Chondrocyte (in vitro differentiated cells): ENCODE results near the gene SLC6A18. TPM values are rescaled to one million over a fixed set of nuclear protein-coding genes. Genes with fewer than 3 reads are reported as not detected.

Experiments used
- DNase-seq: peaks from one replicate; pipeline ENCODE4 v3.0.0; 2021; ENCODE audit warnings: mixed read lengths, low spot score
- H3K27ac Mint-ChIP-seq: one replicate; pipeline ENCODE4 v1.8.0; 2021; ENCODE audit warnings: mild to moderate bottlenecking, moderate library complexity, mixed read lengths; ENCODE audit not compliant: unreplicated experiment
- H3K27me3 Mint-ChIP-seq: 2 replicates; pipeline ENCODE4 v1.8.0; 2021; ENCODE audit warnings: low read depth, mixed read lengths
- H3K36me3 Mint-ChIP-seq: 2 replicates; pipeline ENCODE4 v1.8.0; 2021; ENCODE audit warnings: low read depth, mixed read lengths
- H3K4me1 Mint-ChIP-seq: 2 replicates; pipeline ENCODE4 v1.8.0; 2021; ENCODE audit warnings: low read depth, mild to moderate bottlenecking, mixed read lengths
- H3K4me3 Mint-ChIP-seq: one replicate; pipeline ENCODE4 v1.8.0; 2021; ENCODE audit warnings: mild to moderate bottlenecking, moderate library complexity, mixed read lengths; ENCODE audit not compliant: unreplicated experiment
- H3K9me3 Mint-ChIP-seq: 2 replicates; pipeline ENCODE4 v1.8.0; 2021; ENCODE audit warnings: low read depth, mixed read lengths
- CTCF ChIP-seq: fragments of 200-600 bp; sonication (generic); IDR thresholded peaks from 2 replicates; pipeline ENCODE4 v1.5.0; 2021; ENCODE audit warnings: antibody characterized with exemption, mild to moderate bottlenecking, moderate library complexity
- total RNA-seq: library from RNA; stranded (reverse); gene quantifications from 3 replicates; pipeline ENCODE4 v1.2.1, GENCODE V29; 2021

Gene SLC6A18
- total RNA-seq, 1 donor from 2014 or later, result not detected

- Mint-ChIP-seq H3K4me3 (no peak overlapping the region), H3K9me3 (no peaks in the 10 kb centered on the region), H3K4me1 (no peaks in the 10 kb centered on the region), H3K36me3 (no peaks in the 10 kb centered on the region), H3K27ac (no peak overlapping the region), H3K27me3 (peaks cover 4% of the 10 kb centered on the region)
- no peak for TF ChIP-seq CTCF
- DNase-seq, result peak; percentile 90
Observed at GRCh38 chr5:1276930-1277329, 51.7 kb downstream of the SLC6A18 start.

- Mint-ChIP-seq H3K9me3 (no peaks in the 10 kb centered on the region), H3K27ac (no peak overlapping the region), H3K4me1 (no peaks in the 10 kb centered on the region), H3K4me3 (no peak overlapping the region), H3K27me3 (peaks cover 4% of the 10 kb centered on the region), H3K36me3 (no peaks in the 10 kb centered on the region)
- TF ChIP-seq CTCF, result no peak
- DNase-seq, result no peak
Observed at GRCh38 chr5:1277331-1277730, 52.1 kb downstream of the SLC6A18 start.

- no peaks in the 10 kb centered on the region for H3K9me3 Mint-ChIP-seq
- no peak overlapping the region for H3K27ac Mint-ChIP-seq
- no peak for DNase-seq
- H3K36me3 Mint-ChIP-seq, result no peaks in the 10 kb centered on the region
- H3K4me1 Mint-ChIP-seq, result no peaks in the 10 kb centered on the region
- no peak overlapping the region for H3K4me3 Mint-ChIP-seq
- H3K27me3 Mint-ChIP-seq, result peaks cover 4% of the 10 kb centered on the region
- no peak for TF ChIP-seq CTCF
Observed at GRCh38 chr5:1277781-1278180, 52.6 kb downstream of the SLC6A18 start.

- no peaks in the 10 kb centered on the region for H3K4me1 Mint-ChIP-seq
- H3K4me3 Mint-ChIP-seq, result no peak overlapping the region
- DNase-seq, result no peak
- H3K36me3 Mint-ChIP-seq, result no peaks in the 10 kb centered on the region
- TF ChIP-seq CTCF, result no peak
- no peaks in the 10 kb centered on the region for H3K9me3 Mint-ChIP-seq
- no peak overlapping the region for H3K27ac Mint-ChIP-seq
- H3K27me3 Mint-ChIP-seq, result peaks cover 4% of the 10 kb centered on the region
Observed at GRCh38 chr5:1278216-1278615, 53.0 kb downstream of the SLC6A18 start.

- H3K9me3 Mint-ChIP-seq, result no peaks in the 10 kb centered on the region
- peaks cover 4% of the 10 kb centered on the region for H3K27me3 Mint-ChIP-seq
- no peak overlapping the region for H3K27ac Mint-ChIP-seq
- no peak for TF ChIP-seq CTCF
- H3K4me1 Mint-ChIP-seq, result no peaks in the 10 kb centered on the region
- DNase-seq, result peak; percentile 85
- no peaks in the 10 kb centered on the region for H3K36me3 Mint-ChIP-seq
- no peak overlapping the region for H3K4me3 Mint-ChIP-seq
Observed at GRCh38 chr5:1278656-1279442, 53.7 kb downstream of the SLC6A18 start.
